LNCAP (cell line): ENCODE data around the gene CRKL.

Source experiments
- CTCF ChIP-seq: fragments of 450-650 bp; IDR thresholded peaks from 2 replicates; pipeline ENCODE4 v1.5.1; 2017; ENCODE audit warnings: mild to moderate bottlenecking

CRKL gene

DNA sequence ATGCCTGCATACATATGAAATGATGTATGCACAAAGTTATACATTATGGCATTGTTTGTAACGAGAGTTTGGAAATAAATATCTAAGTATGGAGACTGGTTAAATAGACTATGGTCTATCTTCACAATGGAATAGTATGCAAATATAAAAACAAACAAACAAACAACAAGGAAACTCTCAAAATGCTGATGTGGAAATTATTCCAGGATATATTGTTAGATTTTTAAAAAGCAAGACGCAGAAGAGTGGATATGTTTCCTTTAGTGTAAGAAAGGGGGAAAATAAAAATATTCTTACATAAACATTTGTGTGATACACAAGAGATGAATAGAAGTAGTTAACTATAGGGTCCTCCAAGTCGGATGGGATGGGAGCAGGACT lies 10.8 kb upstream of the CRKL start:
- no peak for TF ChIP-seq CTCF

- TF ChIP-seq CTCF, result no peak
Measured at GRCh38 chr22:20909543-20910303, 7.5 kb upstream of the CRKL start.

- TF ChIP-seq CTCF, result no peak
Measured at GRCh38 chr22:20912494-20912893, 4.7 kb upstream of the CRKL start.

DNA sequence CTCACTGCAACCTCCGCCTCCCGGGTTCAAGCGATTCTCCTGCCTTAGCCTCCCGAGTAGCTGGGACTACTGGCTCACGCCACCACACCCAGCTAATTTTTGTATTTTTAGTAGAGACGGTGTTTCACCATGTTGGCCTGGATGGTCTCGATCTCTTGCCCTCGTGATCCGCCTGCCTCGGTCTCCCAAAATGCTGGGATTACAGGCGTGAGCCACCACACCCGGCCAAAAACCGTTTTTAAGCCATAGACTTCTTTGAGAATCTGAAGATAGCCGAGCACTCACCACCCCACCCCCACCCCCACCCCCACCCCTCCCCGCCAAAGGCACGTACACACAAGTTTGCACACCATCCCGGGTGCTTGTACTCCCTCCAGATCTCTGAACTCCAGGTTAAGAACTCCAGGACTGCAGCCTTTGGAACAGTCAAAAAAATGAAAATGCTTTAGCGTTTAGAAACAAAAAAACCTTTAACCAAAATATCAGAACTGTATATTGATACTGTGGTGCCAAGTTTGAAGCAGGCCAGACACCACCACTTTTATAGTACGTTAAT lies 1.5 kb downstream of the CRKL start:
- no peak for TF ChIP-seq CTCF

- no peak for TF ChIP-seq CTCF
Measured at GRCh38 chr22:20919718-20920117, 2.5 kb downstream of the CRKL start.

- no peak for TF ChIP-seq CTCF
Measured at GRCh38 chr22:20920881-20921203, 3.6 kb downstream of the CRKL start.

DNA sequence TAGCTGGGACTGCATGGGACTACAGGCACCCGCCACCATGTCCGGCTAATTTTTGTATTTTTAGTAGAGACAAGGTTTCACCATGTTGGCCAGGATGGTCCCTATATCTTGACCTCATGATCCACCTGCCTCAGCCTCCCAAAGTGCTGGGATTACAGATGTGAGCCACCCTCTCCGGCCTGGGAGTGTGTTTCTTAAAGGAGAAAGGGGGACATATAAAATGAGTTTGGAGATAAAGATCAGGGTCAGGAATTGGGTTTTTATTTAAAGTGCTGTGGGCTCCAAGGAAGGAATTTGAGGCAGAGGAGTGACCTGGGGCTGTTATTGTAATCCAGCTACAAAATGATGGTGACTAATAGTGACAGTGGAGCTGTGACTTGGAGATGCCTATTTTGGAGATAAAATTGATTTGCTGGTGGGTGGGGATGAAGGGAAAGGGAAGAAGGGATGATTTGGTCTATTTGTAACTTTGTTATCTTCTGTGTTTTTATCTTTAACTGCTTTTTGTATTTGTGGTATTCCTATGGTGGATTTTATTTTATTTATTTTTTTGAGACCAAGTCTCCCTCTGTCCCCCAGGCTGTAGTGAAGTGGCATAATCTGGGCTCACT lies 5.0 kb downstream of the CRKL start:
- TF ChIP-seq CTCF, result no peak
